HCT116 (cell line): ENCODE results near the gene PVALEF. TPM values are rescaled to one million over a fixed set of nuclear protein-coding genes. Genes with fewer than 3 reads are reported as not detected.

Experiments used
- ATAC-seq: fragments of 200-7000 bp; cut with Tn5 transposase; 2 replicates; pipeline ENCODE4 v1.9.1; 2020; ENCODE audit warnings: mild to moderate bottlenecking, moderate library complexity
- BruUV-seq: library from RNA; stranded (reverse); fragments of 400-500 nt; replicated peaks from 2 replicates; lab custom pipeline; 2021; lab: Mats Ljungman, UMichigan
- CTCF ChIA-PET: fragments of 300-600 bp; sonication (Branson Sonifier 250); formaldehyde crosslinking; loops from one replicate; lab custom pipeline; 2021; ENCODE audit warnings: antibody characterized with exemption; lab: Charles Lee
- POLR2A ChIA-PET: fragments of 300-600, 350-600 bp; sonication (Branson Sonifier 250); formaldehyde crosslinking; loops from one replicate; lab custom pipeline; 2021; ENCODE audit warnings: antibody characterized with exemption; lab: Charles Lee
- RAD21 ChIA-PET, 2 experiments: fragments of 300-600 bp; sonication (Branson Sonifier 250); formaldehyde crosslinking; loops; one replicate each; lab custom pipeline; 2023; ENCODE audit warnings: low total read pairs in 2 of 2; ENCODE audit not compliant: uncharacterized antibody in 2 of 2, unreplicated experiment in 2 of 2, low non-redundant PET in 1 of 2; lab: Charles Lee
- DNase-seq: peaks from one replicate; pipeline ENCODE4 v3.0.0-alpha.2; 2010; ENCODE audit warnings: low read depth, low spot score
- H2AFZ ChIP-seq: fragments of 200-600 bp; shearing (Covaris generic), sonication (generic); 2 replicates; pipeline ENCODE4 v1.6.1; 2017; ENCODE audit warnings: low read depth, mixed run types, mixed read lengths, antibody characterized with exemption, low read length; ENCODE audit not compliant: poor library complexity, severe bottlenecking
- H3K27ac ChIP-seq: 2 replicates; pipeline ENCODE4 v1.5.1; 2012; ENCODE audit warnings: low read depth, low read length
- H3K27me3 ChIP-seq: fragments of 200-600 bp; sonication (generic); 2 replicates; pipeline ENCODE4 v1.6.1; 2016; ENCODE audit warnings: mixed run types, low read length, mixed read lengths; ENCODE audit not compliant: insufficient read depth
- H3K36me3 ChIP-seq, 2 experiments: fragments of 200-500 bp in 1 of 2; fragments of 200-600 bp in 1 of 2; sonication (Bioruptor generic) in 1 of 2; sonication (generic) in 1 of 2; 2 replicates each; pipeline versions ENCODE4 v1.5.1 to v1.6.1; 2014 to 2016; ENCODE audit warnings: low read length in 2 of 2, inconsistent platforms in 1 of 2, mixed read lengths in 1 of 2, mixed run types in 1 of 2; ENCODE audit not compliant: insufficient read depth in 2 of 2, control insufficient read depth in 1 of 2
- H3K4me1 ChIP-seq, 2 experiments: fragments of 200-600 bp in 1 of 2; sonication (generic) in 1 of 2; 2 replicates each; pipeline versions ENCODE4 v1.5.1 to v1.6.1; 2012 to 2017; ENCODE audit warnings: low read length in 2 of 2, inconsistent platforms in 1 of 2, mild to moderate bottlenecking in 1 of 2, mixed read lengths in 1 of 2, mixed run types in 1 of 2, moderate library complexity in 1 of 2; ENCODE audit not compliant: insufficient read depth in 2 of 2, control insufficient read depth in 1 of 2
- H3K4me2 ChIP-seq: fragments of 200-600 bp; sonication (generic); 2 replicates; pipeline ENCODE4 v1.6.1; 2017; ENCODE audit warnings: mixed run types, low read length, mixed read lengths
- H3K4me3 ChIP-seq, 2 experiments: fragments of 200-600 bp in 1 of 2; sonication (generic) in 1 of 2; replicated peaks in 1 of 2; 2 replicates each; pipeline ENCODE4 v1.5.1; 2011 to 2016; ENCODE audit warnings: low read length in 2 of 2, control low read depth in 1 of 2, low read depth in 1 of 2, mild to moderate bottlenecking in 1 of 2, mixed read lengths in 1 of 2, mixed run types in 1 of 2
- H3K79me2 ChIP-seq: fragments of 200-600 bp; sonication (generic); 2 replicates; pipeline ENCODE4 v1.6.1; 2017; ENCODE audit warnings: mild to moderate bottlenecking, mixed run types, low read length, moderate library complexity, mixed read lengths; ENCODE audit not compliant: insufficient read depth
- H3K9ac ChIP-seq: fragments of 200-600 bp; sonication (generic); 2 replicates; pipeline ENCODE4 v1.6.1; 2016; ENCODE audit warnings: low read length, mixed read lengths
- H3K9me2 ChIP-seq: fragments of 200-600 bp; sonication (generic), shearing (Covaris generic); 2 replicates; pipeline ENCODE4 v1.6.1; 2017; ENCODE audit warnings: mixed run types, mild to moderate bottlenecking, moderate library complexity; ENCODE audit not compliant: insufficient read depth
- H3K9me3 ChIP-seq, 2 experiments: fragments of 200-500 bp in 1 of 2; fragments of 200-600 bp in 1 of 2; sonication (Bioruptor generic) in 1 of 2; sonication (generic) in 1 of 2; 2 replicates each; pipeline ENCODE4 v1.6.1; 2014 to 2017; ENCODE audit warnings: low read length in 2 of 2, mixed read lengths in 2 of 2, inconsistent platforms in 1 of 2, low read depth in 1 of 2, mild to moderate bottlenecking in 1 of 2, mixed run types in 1 of 2, moderate library complexity in 1 of 2; ENCODE audit not compliant: control insufficient read depth in 1 of 2, insufficient read depth in 1 of 2
- H4K20me1 ChIP-seq: fragments of 200-600 bp; sonication (generic), shearing (Covaris generic); 2 replicates; pipeline ENCODE4 v1.6.1; 2017; ENCODE audit warnings: mixed run types, mild to moderate bottlenecking, moderate library complexity; ENCODE audit not compliant: insufficient read depth
- CEBPB ChIP-seq: IDR thresholded peaks from 2 replicates; pipeline ENCODE4 v1.6.1; 2012; ENCODE audit warnings: low read depth
- JUND ChIP-seq: IDR thresholded peaks from 2 replicates; pipeline ENCODE4 v1.6.1; 2012
- RAD21 ChIP-seq: IDR thresholded peaks from 2 replicates; pipeline ENCODE4 v1.6.1; 2012; ENCODE audit warnings: low read depth, mild to moderate bottlenecking
- REST ChIP-seq: IDR thresholded peaks from 2 replicates; pipeline ENCODE4 v1.6.1; 2012; ENCODE audit warnings: low read depth
- SP1 ChIP-seq: IDR thresholded peaks from 2 replicates; pipeline ENCODE4 v1.6.1; 2012; ENCODE audit warnings: low read depth
- TCF7L2 ChIP-seq: IDR thresholded peaks from 2 replicates; pipeline ENCODE4 v1.7.0; 2011; ENCODE audit warnings: borderline replicate concordance, inconsistent platforms; ENCODE audit not compliant: insufficient read depth, insufficient read length; ENCODE audit errors: extremely low read depth
- YY1 ChIP-seq: IDR thresholded peaks from 2 replicates; pipeline ENCODE4 v1.6.1; 2011; ENCODE audit warnings: low read length, low read depth, moderate library complexity, mild to moderate bottlenecking; ENCODE audit not compliant: insufficient replicate concordance; ENCODE audit errors: extremely low read depth
- ZFX ChIP-seq: fragments of 450-650 bp; IDR thresholded peaks from 2 replicates; pipeline ENCODE4 v1.6.1; 2017
- intact Hi-C: fragments of 100-400 bp; cut with micrococcal nuclease; formaldehyde crosslinking; loops from 2 replicates; pipeline ENCODE4 v1.10.0; 2022
- total RNA-seq: library from RNA; stranded (reverse); gene quantifications from one replicate; pipeline ENCODE4 v1.2.1, GENCODE V29; 2021; ENCODE audit not compliant: unreplicated experiment
- TF ChIP-seq, protein P1 (sequence below): IDR thresholded peaks from 2 replicates; pipeline ENCODE4 v1.6.1; 2012

Gene PVALEF
- total RNA-seq, 1 experiment from 2014 or later, result not detected

GRCh38 chr17:81207610-81208581 is 42.6 kb downstream of the PVALEF start (continued):
- no peak for TF ChIP-seq REST

DNA sequence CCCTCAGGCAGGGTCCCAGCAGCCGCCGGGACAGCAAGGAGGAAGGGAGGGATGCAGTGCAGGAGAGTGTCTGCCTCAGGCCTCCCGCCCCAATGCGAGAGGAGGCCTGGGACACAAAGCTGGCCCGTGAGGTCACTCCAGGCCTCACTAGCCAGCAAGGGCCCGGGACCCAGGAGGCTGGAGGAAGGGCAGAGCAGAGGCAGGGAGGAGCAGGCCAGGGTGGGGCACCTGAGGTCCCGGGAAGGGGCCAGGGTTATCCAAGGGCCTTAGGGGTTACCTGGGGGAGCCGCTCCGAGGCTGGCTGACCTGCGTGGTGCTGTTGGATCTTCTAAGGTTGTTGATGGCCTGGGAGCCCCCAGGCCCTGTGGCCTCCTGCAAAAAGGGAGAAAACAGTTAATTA is 43.3 kb downstream of the PVALEF start:
- ChIA-PET RAD21 (no interaction called here), POLR2A (no interaction called here), CTCF (no interaction called here)
- Histone ChIP-seq H3K9ac (no peak overlapping the region), H3K4me3 (no peak overlapping the region), H4K20me1 (no peaks in the 10 kb centered on the region), H3K79me2 (no peaks in the 10 kb centered on the region), H2AFZ (no peak overlapping the region), H3K4me1 (no peaks in the 10 kb centered on the region), H3K4me2 (no peak overlapping the region), H3K9me2 (no peaks in the 10 kb centered on the region), H3K27me3 (no peaks in the 10 kb centered on the region), H3K27ac (no peak overlapping the region), H3K36me3 (peaks cover 0 to 2% of the 10 kb centered on the region in 2 experiments; a peak in 1 of 4 replicates), H3K9me3 (no peaks in the 10 kb centered on the region)
- BruUV-seq, result no TSS peak
- no peak for DNase-seq
- intact Hi-C loops, result no loop called here
- TF ChIP-seq SP1 (no peak), YY1 (no peak), TCF7L2 (no peak), ZFX (no peak), RAD21 (no peak), CEBPB (no peak), REST (no peak), JUND (no peak)
- TF ChIP-seq, protein P1, sequence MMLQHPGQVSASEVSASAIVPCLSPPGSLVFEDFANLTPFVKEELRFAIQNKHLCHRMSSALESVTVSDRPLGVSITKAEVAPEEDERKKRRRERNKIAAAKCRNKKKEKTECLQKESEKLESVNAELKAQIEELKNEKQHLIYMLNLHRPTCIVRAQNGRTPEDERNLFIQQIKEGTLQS, result no peak
- no peak for ATAC-seq
